ENCODE results near the gene SEZ6L. TPM values are rescaled to one million over a fixed set of nuclear protein-coding genes. Genes with fewer than 3 reads are reported as not detected.

SEZ6L gene
- total RNA-seq, 1 donor from 2014 or later = 2.3 TPM

DNA sequence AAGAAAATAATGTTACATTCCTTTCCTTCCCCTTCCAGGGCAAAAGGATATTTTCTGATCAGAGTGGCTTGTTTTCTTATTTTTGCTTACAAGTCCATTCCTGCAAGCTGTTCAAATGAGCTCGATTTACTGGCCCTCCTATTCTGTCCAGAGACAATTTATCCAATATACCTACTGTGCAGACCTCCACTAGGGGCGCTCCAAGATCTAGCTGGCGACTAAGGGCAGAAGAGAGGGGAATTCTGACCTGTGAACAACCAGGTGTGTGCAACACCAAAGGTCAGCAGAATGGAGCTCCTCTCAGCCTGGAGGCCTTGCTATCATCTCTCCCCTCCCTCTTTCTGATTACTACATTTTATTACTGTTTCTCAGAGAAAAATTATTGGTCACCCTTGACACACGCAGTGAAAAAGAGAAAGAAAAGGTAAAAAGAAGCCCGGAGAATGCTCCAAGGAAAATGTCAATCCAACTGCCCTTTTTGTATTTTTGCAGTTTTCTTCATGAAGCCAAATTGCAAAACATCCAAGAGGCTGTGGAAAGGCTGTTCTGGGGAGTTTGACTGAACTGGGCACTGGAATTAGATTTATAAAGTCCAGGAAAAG lies 3.2 kb downstream of the SEZ6L start:
- FAIRE-seq = no peak

DNA sequence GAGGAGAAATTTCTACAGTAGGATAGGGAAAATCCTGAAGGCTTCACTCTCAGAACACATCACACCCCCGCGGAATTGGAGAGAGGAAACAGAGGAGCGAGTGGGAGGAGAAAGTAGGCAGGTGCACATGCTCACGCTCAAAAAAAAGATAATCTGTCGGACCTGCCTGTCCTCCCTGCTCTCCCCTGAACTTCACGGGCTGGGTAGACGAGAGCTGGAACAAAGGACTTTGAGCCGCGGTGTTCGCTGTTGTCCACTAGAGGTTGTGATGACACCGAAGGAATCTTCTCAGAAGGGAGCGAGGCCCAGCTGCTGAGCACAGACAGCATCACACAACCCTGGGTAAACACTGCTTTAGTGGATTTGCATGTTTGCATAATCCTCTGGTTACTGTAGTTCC lies 5.0 kb downstream of the SEZ6L start:
- H3K9me3 ChIP-seq (ENCODE audit: insufficient read depth, low read depth, low read length) = no peaks in the 10 kb centered on the region
- H3K27me3 ChIP-seq (ENCODE audit: insufficient read depth, low read length) = peaks cover 22% of the 10 kb centered on the region
- TF ChIP-seq, protein P1, sequence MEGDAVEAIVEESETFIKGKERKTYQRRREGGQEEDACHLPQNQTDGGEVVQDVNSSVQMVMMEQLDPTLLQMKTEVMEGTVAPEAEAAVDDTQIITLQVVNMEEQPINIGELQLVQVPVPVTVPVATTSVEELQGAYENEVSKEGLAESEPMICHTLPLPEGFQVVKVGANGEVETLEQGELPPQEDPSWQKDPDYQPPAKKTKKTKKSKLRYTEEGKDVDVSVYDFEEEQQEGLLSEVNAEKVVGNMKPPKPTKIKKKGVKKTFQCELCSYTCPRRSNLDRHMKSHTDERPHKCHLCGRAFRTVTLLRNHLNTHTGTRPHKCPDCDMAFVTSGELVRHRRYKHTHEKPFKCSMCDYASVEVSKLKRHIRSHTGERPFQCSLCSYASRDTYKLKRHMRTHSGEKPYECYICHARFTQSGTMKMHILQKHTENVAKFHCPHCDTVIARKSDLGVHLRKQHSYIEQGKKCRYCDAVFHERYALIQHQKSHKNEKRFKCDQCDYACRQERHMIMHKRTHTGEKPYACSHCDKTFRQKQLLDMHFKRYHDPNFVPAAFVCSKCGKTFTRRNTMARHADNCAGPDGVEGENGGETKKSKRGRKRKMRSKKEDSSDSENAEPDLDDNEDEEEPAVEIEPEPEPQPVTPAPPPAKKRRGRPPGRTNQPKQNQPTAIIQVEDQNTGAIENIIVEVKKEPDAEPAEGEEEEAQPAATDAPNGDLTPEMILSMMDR (IDR thresholded peaks at IDR 0.05; ENCODE audit: insufficient read depth, low read depth, low read length) = no peak
- no peak for TF ChIP-seq EZH2 (IDR thresholded peaks at IDR 0.05; ENCODE audit: insufficient read depth, low read length)
- H3K36me3 ChIP-seq (ENCODE audit: insufficient read depth, low read length) = no peaks in the 10 kb centered on the region
- H3K4me3 ChIP-seq (ENCODE audit: insufficient read depth, low read depth, low read length) = no peak overlapping the region
- Mint-ChIP-seq H3K4me3 (ENCODE audit: unreplicated experiment) (no peak overlapping the region), H3K4me1 (ENCODE audit: low read depth, unreplicated experiment) (no peaks in the 10 kb centered on the region), H3K36me3 (ENCODE audit: low read depth, unreplicated experiment) (no peaks in the 10 kb centered on the region), H3K27ac (ENCODE audit: unreplicated experiment) (no peak overlapping the region), H3K9me3 (ENCODE audit: unreplicated experiment) (no peaks in the 10 kb centered on the region), H3K27me3 (ENCODE audit: low read depth, unreplicated experiment) (peaks cover 58% of the 10 kb centered on the region)
- H4K20me1 ChIP-seq (ENCODE audit: insufficient read depth, low read length) = no peaks in the 10 kb centered on the region
- H3K4me2 ChIP-seq (ENCODE audit: low read length) = no peak overlapping the region
- no peak overlapping the region for H3K9ac ChIP-seq (ENCODE audit: low read length)
- no peaks in the 10 kb centered on the region for H3K4me1 ChIP-seq (ENCODE audit: insufficient read depth, low read length)
- FAIRE-seq (no peak), DNase-seq (ENCODE audit: low read depth) (no peak)
- no peak overlapping the region for H2AFZ ChIP-seq (ENCODE audit: low read depth, low read length)
- H3K27ac ChIP-seq (ENCODE audit: low read depth, low read length) = no peak overlapping the region
- H3K79me2 ChIP-seq (ENCODE audit: insufficient read depth, low read length) = no peaks in the 10 kb centered on the region

More for the DNA sequence above, 3.2 kb downstream of the SEZ6L start:
- H3K4me1 ChIP-seq (ENCODE audit: insufficient read depth, low read length) = no peaks in the 10 kb centered on the region
- no peak overlapping the region for H3K9ac ChIP-seq (ENCODE audit: low read length)
- H3K36me3 Mint-ChIP-seq (ENCODE audit: low read depth, unreplicated experiment) = no peaks in the 10 kb centered on the region
- H3K79me2 ChIP-seq (ENCODE audit: insufficient read depth, low read length) = no peaks in the 10 kb centered on the region
- peaks cover 31% of the 10 kb centered on the region for H3K27me3 ChIP-seq (ENCODE audit: insufficient read depth, low read length)
- no peaks in the 10 kb centered on the region for H3K4me1 Mint-ChIP-seq (ENCODE audit: low read depth, unreplicated experiment)
- H3K27ac ChIP-seq (ENCODE audit: low read depth, low read length) = no peak overlapping the region
- no peak overlapping the region for H3K27ac Mint-ChIP-seq (ENCODE audit: unreplicated experiment)
- no peaks in the 10 kb centered on the region for H3K9me3 ChIP-seq (ENCODE audit: insufficient read depth, low read depth, low read length)
- H2AFZ ChIP-seq (ENCODE audit: low read depth, low read length) = no peak overlapping the region
- DNase-seq (ENCODE audit: low read depth) = no peak
- no peak overlapping the region for H3K4me2 ChIP-seq (ENCODE audit: low read length)
- no peaks in the 10 kb centered on the region for H3K36me3 ChIP-seq (ENCODE audit: insufficient read depth, low read length)
- H3K4me3 ChIP-seq (ENCODE audit: insufficient read depth, low read depth, low read length) = no peak overlapping the region
- H3K4me3 Mint-ChIP-seq (ENCODE audit: unreplicated experiment) = no peak overlapping the region
- peaks cover 74% of the 10 kb centered on the region for H3K27me3 Mint-ChIP-seq (ENCODE audit: low read depth, unreplicated experiment)
- no peak for TF ChIP-seq EZH2 (IDR thresholded peaks at IDR 0.05; ENCODE audit: insufficient read depth, low read length)
- TF ChIP-seq, protein P1 (IDR thresholded peaks at IDR 0.05; ENCODE audit: insufficient read depth, low read depth, low read length) = peak; percentile 61
- no peaks in the 10 kb centered on the region for H4K20me1 ChIP-seq (ENCODE audit: insufficient read depth, low read length)
- no peaks in the 10 kb centered on the region for H3K9me3 Mint-ChIP-seq (ENCODE audit: unreplicated experiment)

DNA sequence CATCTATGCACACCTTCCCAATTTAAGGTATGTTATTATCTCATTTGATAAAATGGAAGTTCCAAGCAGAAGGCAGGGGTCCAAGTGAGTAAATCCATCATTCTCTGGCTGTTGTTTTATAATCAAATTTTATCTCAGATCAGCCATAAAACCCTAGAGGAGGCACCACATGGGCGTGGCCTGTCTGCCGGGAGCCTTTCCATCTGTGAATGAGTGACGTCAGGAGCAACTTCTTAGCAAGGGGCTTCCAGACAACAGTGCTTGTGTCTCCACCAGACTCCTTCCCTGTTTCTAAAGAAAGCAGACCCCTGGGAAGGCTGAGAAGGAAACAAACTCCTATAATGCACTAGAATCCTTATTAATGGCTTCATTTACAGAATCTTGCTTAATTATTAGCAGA lies 13.5 kb downstream of the SEZ6L start:
- no peak overlapping the region for H3K27ac ChIP-seq (ENCODE audit: low read depth, low read length)
- H3K9ac ChIP-seq (ENCODE audit: low read length) = no peak overlapping the region
- FAIRE-seq (no peak), DNase-seq (ENCODE audit: low read depth) (no peak)
- H2AFZ ChIP-seq (ENCODE audit: low read depth, low read length) = no peak overlapping the region
- H3K79me2 ChIP-seq (ENCODE audit: insufficient read depth, low read length) = no peaks in the 10 kb centered on the region
- no peaks in the 10 kb centered on the region for H3K9me3 ChIP-seq (ENCODE audit: insufficient read depth, low read depth, low read length)
- H3K4me1 Mint-ChIP-seq (ENCODE audit: low read depth, unreplicated experiment) = no peaks in the 10 kb centered on the region
- H3K27me3 ChIP-seq (ENCODE audit: insufficient read depth, low read length) = no peaks in the 10 kb centered on the region
- no peaks in the 10 kb centered on the region for H3K4me1 ChIP-seq (ENCODE audit: insufficient read depth, low read length)
- H4K20me1 ChIP-seq (ENCODE audit: insufficient read depth, low read length) = no peaks in the 10 kb centered on the region
- no peak overlapping the region for H3K27ac Mint-ChIP-seq (ENCODE audit: unreplicated experiment)
- no peak overlapping the region for H3K4me2 ChIP-seq (ENCODE audit: low read length)
- TF ChIP-seq, protein P1 (IDR thresholded peaks at IDR 0.05; ENCODE audit: insufficient read depth, low read depth, low read length) = no peak
- TF ChIP-seq EZH2 (IDR thresholded peaks at IDR 0.05; ENCODE audit: insufficient read depth, low read length) = no peak
- no peak overlapping the region for H3K4me3 Mint-ChIP-seq (ENCODE audit: unreplicated experiment)
- no peaks in the 10 kb centered on the region for H3K9me3 Mint-ChIP-seq (ENCODE audit: unreplicated experiment)
- peaks cover 31% of the 10 kb centered on the region for H3K27me3 Mint-ChIP-seq (ENCODE audit: low read depth, unreplicated experiment)
- H3K4me3 ChIP-seq (ENCODE audit: insufficient read depth, low read depth, low read length) = no peak overlapping the region
- no peaks in the 10 kb centered on the region for H3K36me3 Mint-ChIP-seq (ENCODE audit: low read depth, unreplicated experiment)
- H3K36me3 ChIP-seq (ENCODE audit: insufficient read depth, low read length) = no peaks in the 10 kb centered on the region
